Stimulated activated CD8-positive, alpha-beta memory T cell treated with anti-CD3 and anti-CD28 coated beads, Interleukin-7, amount 100 ng/mL, for 24 hours (primary cell): ENCODE data around the gene RERE.
"Not testable (repeated sequence)": the region's sequence is repeated elsewhere in the genome, so short reads cannot be mapped to it uniquely, and the experiment has no call there.

Experiments used
- DNase-seq: peaks from one replicate; pipeline ENCODE4 v3.0.0-alpha.2; 2020; ENCODE audit warnings: low read depth

RERE gene

GRCh38 chr1:8602471-8603219 is 214.8 kb downstream of the RERE start:
- no peak for DNase-seq

GRCh38 chr1:8600336-8600735 is 217.1 kb downstream of the RERE start:
- no peak for DNase-seq

- no peak for DNase-seq
Measured at GRCh38 chr1:8599646-8600212, 217.7 kb downstream of the RERE start.

GRCh38 chr1:8598783-8599182 is 218.7 kb downstream of the RERE start:
- DNase-seq, result no peak

- DNase-seq, result no peak
Measured at GRCh38 chr1:8598060-8598724, 219.2 kb downstream of the RERE start.

- no peak for DNase-seq
Measured at GRCh38 chr1:8597455-8597854, 220.0 kb downstream of the RERE start.

- no peak for DNase-seq
Measured at GRCh38 chr1:8595941-8596340, 221.5 kb downstream of the RERE start.

GRCh38 chr1:8595332-8595731 is 222.1 kb downstream of the RERE start:
- DNase-seq, result no peak

GRCh38 chr1:8593292-8593691 is 224.1 kb downstream of the RERE start:
- DNase-seq, result not testable (repeated sequence)

- DNase-seq, result no peak
Measured at GRCh38 chr1:8591569-8591968, 225.9 kb downstream of the RERE start.

GRCh38 chr1:8590721-8591351 is 226.6 kb downstream of the RERE start:
- no peak for DNase-seq

- no peak for DNase-seq
Measured at GRCh38 chr1:8589571-8589970, 227.9 kb downstream of the RERE start.

- no peak for DNase-seq
Measured at GRCh38 chr1:8587784-8588183, 229.7 kb downstream of the RERE start.

GRCh38 chr1:8586438-8586837 is 231.0 kb downstream of the RERE start:
- no peak for DNase-seq

- no peak for DNase-seq
Measured at GRCh38 chr1:8584316-8584715, 233.1 kb downstream of the RERE start.

- DNase-seq, result no peak
Measured at GRCh38 chr1:8583031-8583430, 234.4 kb downstream of the RERE start.

- DNase-seq, result no peak
Measured at GRCh38 chr1:8580566-8580965, 236.9 kb downstream of the RERE start.

- DNase-seq, result no peak
Measured at GRCh38 chr1:8578936-8579335, 238.5 kb downstream of the RERE start.

- no peak for DNase-seq
Measured at GRCh38 chr1:8578132-8578877, 239.1 kb downstream of the RERE start.

- no peak for DNase-seq
Measured at GRCh38 chr1:8574985-8575384, 242.5 kb downstream of the RERE start.

- DNase-seq, result no peak
Measured at GRCh38 chr1:8572106-8572505, 245.3 kb downstream of the RERE start.
